ENCODE data around the gene BCAP31.
"Not testable (repeated sequence)": the region's sequence is repeated elsewhere in the genome, so short reads cannot be mapped to it uniquely, and the experiment has no call there.

BCAP31 gene

DNA sequence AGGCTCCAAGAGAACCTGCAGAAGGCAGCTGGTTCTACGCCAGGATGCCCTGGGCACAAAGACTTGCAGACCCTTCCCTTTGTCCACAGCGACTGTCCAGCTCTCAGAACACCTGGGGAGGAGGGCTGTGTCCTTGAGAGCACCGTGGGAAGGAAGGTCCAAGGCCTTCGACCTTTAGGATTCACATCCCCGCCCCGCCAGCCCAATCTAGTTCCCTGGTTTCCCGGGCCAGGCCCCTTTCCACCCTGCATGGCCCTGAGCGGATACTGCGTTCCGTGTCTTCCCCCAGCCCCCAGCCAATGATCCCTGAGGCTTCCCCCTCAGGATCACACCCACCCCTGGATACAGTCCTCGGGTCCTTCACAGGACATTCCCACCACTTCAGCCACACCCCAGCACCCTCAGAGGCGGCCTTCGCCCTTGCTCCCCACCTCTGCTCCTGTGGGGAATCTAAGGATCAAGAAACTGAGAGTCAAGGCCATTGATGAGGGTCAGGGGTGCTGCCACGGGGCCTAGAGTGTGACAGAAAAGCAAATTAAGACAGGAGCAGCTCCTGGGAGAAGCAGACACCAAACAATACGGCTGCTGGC is 9.6 kb upstream of the BCAP31 start:
- DNase-seq: no peak

- DNase-seq: no peak
Observed at GRCh38 chrX:153732401-153732800, 8.2 kb upstream of the BCAP31 start.

DNA sequence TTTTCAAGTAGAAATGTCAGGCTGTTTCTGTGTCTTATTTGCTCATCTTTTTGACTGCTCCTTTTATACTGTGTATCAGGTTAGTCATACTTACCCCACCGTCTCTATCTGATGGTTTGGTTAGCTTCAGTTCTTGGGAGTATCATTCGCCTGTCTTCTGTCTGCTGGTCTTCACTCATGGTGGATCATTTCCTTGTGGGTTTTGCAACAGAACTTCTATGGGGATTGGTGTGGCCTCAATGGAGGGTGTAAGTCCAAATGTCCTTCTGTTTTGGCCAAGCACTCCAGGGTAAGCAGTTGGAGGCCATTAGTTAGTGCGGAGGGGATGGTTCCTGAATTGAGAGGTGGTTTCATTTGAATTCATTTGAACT is 7.6 kb upstream of the BCAP31 start:
- no peak for DNase-seq

DNA sequence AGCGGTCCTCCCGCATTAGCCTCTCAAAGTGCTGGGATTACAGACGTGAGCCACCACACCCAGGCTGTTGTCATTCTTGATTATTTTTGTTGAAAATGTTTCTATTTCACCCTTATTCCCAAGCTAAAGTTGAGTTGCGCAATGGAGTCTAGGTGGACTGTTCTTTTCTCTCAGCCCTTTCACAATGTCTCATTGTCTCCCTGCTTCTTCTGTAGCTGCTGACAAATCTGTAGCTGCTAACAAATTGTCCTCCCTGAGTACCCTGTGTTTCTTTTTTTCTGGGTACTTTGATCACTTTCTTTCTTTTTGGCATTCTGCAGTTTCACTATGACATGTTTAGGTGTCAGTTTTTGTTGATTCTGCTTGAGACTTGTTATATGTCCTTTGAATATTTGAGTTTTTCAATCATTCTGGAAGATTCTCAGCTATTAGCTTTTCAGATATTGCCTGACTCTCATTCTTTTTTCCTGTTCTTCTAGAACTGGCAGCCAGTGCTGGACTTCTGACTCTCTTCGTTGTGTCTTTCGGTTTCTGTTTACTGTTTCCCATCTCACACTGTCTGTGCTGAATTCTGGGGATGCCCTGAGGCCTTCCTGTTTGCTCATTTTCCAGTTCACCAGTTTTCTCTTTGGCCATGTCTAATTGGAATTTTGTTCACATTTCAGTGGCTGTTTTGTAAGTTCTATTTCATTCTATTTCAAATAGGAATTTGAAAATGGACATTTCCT is 7.1 kb upstream of the BCAP31 start:
- DNase-seq: no peak

- not testable (repeated sequence) for DNase-seq
Observed at GRCh38 chrX:153730115-153730514, 5.9 kb upstream of the BCAP31 start.

DNA sequence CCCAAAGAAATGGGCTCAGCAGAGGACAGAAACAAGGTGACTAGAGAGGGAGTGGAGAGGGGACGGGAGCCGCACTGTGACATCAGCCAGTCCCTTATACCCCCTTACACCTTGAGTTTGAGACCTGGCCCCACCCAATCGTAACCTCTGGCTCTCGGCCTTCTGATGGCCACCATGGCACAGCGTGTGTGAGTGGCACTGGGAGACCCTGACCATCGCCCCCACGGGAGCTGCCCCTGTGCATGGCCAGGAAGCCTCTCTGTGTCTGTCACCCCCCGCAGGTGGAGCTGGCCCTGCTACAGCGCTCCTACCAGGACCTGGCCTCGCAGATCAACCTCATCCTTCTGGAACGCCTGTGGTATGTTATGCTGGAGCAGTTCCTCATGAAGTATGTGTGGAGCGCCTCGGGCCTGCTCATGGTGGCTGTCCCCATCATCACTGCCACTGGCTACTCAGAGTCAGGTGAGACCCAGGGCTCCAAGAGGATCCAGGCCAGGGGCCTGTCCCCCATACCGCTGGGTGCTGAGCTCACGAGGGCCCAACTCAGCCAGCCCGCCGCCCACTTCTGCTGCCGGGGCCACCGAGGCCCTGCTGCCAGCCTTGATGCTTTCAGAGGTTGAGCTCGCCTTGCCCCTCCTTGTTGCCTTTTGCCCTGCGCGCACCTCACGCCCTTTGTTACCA is 4.9 kb upstream of the BCAP31 start:
- no peak for DNase-seq

- no peak for DNase-seq
Observed at GRCh38 chrX:153728095-153728494, 3.9 kb upstream of the BCAP31 start.

DNA sequence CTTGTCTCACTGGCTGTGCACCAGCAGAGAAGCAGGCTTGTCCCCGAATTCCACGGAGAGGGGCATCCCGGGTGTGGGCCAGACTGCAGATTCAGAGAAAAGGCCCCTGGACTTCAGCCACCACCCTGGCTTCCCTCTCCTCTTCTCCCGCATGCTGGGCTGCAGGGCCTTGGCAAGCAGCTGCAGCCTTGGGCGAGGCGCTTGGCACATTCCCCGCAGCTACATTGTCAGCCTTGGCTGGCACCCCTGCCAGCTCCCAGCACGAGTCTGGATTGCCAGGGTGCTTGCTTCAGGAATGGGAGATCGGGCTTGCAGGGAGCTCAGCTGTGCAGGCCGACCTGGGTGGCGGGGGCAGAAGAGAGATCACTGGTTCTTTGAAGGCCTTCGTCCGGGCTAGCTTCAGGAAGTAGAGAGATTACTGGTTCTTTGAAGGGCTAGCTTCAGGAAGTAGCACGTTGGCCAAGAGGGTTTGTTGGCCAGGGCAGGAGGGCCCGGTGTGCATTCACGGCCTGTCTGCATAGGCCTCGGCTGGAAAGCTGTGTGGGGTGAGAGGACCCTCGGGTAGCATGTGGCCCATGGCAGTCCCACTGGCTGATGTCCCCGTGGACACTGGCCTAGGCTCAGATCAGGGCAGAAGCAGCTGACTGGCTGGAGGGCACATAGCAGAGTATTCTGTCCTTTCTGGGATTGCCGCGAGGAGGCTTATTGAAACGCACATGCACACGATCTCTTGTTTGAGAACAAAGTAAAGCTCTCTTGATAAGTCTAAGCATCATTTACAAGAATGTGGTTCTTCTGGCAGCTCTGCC is 3.1 kb upstream of the BCAP31 start:
- DNase-seq: no peak

DNA sequence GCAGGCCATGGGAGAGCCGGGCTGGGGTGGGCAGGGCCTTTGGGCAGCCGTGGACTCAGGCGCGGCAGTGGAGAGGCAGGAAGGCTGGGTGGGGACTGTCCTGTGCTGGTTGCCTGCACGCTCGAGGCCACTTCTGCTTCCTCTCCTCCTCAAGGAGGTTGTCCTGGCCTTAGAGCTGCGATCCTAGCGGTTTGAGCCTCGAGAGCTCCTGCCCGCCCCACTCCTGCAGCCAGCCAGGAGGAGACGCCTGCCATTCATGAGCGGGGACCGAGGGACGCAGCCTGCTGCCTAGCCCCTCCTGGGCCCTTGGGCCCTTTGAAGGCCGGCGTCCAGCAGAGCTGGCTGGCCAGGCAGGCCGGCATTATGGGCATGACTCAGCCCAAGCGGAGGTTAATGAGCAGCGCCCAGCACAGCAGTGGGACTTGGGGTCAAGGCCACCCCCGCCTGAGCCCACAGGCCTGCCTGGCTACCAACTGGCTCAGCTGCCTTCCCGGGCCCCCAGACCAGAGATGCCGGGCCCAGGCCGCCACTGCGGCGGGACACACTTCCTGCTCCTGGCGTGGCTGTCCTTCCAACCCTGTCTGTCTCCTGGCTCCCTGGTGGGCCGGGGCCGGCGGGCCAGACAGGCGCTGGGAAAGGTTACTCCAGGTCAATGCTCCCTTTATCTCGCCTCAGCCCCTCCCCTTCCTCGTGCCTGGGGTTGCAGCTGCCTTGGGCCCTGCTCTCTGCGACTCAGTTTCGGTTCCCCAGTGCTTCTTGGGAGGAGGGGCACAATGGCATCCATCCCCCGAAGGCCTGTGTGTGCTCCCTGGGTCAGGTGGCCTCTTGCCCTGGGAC is 2.3 kb upstream of the BCAP31 start:
- no peak for DNase-seq

GRCh38 chrX:153725832-153726285 is 1.7 kb upstream of the BCAP31 start:
- no peak for DNase-seq

GRCh38 chrX:153725039-153725831 is 1.0 kb upstream of the BCAP31 start:
- DNase-seq: no peak

- no peak for DNase-seq
Observed at GRCh38 chrX:153723351-153724251, 586 bp downstream of the BCAP31 start.

DNA sequence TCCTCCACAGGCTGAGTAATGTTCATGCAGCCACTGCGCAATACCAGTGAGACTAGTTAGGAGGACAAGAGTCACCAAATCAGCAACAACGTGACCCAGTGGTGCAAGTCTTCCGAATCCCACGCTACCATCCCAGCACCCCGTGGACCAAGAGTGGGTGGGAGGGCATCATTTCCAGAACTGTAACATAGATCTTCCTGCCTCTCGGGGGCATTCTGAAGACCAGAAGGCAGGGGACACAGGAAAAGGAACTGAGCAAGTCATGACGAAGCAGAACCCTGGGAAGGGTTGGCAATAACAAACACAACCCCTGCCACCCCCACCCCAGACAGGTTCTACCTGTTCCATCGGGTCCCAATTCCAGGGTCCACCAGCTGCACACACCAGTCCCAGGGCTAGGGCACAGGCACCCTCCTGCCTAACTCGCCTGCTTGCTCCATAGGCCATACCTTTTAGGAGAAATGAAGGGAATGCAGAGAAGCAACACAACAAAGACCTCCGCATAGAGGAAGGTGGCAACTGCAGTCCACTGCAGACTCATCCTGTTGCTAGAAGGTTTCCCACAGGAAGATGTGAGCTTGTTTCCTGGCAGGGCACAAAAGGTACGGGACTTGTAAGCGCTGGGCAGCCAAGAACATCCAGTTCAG is 1.4 kb downstream of the BCAP31 start:
- DNase-seq: no peak

DNA sequence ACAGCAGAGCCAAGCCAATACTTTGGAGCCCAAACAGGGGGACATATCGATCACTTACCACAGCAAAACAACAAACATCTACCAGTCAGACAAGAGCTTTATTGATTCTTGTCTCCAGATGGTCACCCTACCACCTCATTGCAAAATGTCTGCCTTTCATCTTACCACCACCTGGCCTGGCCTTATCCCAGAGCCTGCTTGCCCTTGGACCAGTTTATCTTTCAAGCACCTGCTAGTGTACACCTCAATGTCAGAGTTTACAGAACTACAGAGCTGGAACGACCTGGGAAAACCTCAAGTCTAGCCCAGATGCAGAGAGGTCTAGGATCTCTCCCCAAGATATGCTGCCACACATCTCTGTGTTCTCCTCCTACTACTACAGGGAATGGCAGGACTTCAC is 4.5 kb downstream of the BCAP31 start:
- no peak for DNase-seq

DNA sequence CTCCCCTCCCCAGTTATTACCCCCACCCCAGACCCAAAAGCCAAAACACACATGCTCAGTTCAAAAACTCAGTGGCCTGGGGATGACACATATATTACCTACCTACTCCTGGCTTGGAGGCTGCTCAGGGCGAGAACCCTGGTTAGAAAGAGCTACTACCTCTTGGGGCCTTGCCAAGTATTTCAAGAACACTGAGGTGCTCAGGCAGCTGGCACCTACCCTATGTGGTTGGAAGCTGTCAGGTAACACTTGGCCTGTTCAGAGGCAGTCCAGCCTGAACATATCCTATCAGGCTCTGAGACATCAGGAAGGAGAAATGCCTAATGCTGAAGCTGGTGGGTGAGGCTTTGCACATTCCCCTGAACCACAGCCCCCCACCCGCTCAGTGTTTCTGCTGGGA is 4.9 kb downstream of the BCAP31 start:
- no peak for DNase-seq

GRCh38 chrX:153717445-153717844 is 6.7 kb downstream of the BCAP31 start:
- no peak for DNase-seq

DNA sequence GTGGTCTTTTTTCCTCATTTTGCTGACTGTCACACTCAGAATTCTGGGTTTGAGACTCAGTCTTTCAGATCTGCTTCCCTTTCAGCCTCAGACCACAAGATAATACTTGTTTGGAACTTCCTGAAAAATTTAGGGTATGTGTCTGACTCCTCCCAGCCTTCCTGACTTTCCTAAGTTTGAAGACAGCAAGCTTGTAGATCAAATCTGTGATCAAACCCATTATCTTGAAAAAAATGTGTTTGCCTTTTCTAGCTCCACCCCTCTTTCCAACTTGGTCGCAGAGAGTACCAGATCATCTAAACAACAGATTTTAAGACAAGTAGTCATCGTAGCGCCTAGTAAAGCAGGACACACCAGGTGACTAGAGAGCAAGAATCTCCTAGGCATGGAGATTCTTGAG is 9.9 kb downstream of the BCAP31 start:
- DNase-seq: no peak

GRCh38 chrX:153709726-153710674 is 14.2 kb downstream of the BCAP31 start:
- no peak for DNase-seq

DNA sequence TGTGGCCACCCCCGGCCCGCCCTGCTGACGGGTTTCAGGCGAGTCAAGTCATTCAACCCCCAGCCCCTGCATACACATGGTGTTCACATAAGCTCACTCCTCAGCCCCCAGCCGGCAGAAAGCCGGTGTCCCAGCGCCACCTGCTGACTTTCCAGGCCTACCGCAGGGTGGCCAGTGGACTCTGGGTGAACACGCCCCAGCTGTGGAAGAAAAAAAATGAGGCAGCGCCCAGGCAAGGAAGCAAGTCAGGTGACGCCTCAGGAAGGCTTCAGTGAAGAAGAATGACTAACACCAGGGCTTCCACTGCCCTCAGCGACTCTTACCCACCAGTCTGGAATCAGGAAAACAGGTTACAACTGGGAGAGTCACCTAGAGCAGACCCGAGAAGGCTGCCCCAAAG is 15.8 kb downstream of the BCAP31 start:
- DNase-seq: no peak
